Measurements from ENCODE around the gene TUFT1. TPM values are rescaled to one million over a fixed set of nuclear protein-coding genes. Genes with fewer than 3 reads are reported as not detected.

Gene TUFT1
- polyA plus RNA-seq, 2 of the 4 experiments (the other 2 are of a cell fraction): 21.1 to 27.5 TPM

- peak overlapping the region; percentile 28 to 73; a peak in 5 of 6 replicates for H3K27ac ChIP-seq
- DNase-seq (ENCODE audit: low read depth in 1 of 2, low spot score in 1 of 2): no peak
- peaks cover 78% of the 10 kb centered on the region for H3K4me1 ChIP-seq
- TF ChIP-seq FOXS1 (CRISPR knock-in tag; IDR thresholded peaks at IDR 0.05): no peak
- no peak for TF ChIP-seq MAZ (IDR thresholded peaks at IDR 0.05; ENCODE audit: borderline replicate concordance, low read depth, low read length)
- TF ChIP-seq, protein P1, sequence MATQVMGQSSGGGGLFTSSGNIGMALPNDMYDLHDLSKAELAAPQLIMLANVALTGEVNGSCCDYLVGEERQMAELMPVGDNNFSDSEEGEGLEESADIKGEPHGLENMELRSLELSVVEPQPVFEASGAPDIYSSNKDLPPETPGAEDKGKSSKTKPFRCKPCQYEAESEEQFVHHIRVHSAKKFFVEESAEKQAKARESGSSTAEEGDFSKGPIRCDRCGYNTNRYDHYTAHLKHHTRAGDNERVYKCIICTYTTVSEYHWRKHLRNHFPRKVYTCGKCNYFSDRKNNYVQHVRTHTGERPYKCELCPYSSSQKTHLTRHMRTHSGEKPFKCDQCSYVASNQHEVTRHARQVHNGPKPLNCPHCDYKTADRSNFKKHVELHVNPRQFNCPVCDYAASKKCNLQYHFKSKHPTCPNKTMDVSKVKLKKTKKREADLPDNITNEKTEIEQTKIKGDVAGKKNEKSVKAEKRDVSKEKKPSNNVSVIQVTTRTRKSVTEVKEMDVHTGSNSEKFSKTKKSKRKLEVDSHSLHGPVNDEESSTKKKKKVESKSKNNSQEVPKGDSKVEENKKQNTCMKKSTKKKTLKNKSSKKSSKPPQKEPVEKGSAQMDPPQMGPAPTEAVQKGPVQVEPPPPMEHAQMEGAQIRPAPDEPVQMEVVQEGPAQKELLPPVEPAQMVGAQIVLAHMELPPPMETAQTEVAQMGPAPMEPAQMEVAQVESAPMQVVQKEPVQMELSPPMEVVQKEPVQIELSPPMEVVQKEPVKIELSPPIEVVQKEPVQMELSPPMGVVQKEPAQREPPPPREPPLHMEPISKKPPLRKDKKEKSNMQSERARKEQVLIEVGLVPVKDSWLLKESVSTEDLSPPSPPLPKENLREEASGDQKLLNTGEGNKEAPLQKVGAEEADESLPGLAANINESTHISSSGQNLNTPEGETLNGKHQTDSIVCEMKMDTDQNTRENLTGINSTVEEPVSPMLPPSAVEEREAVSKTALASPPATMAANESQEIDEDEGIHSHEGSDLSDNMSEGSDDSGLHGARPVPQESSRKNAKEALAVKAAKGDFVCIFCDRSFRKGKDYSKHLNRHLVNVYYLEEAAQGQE (IDR thresholded peaks at IDR 0.05): no peak
- no peak for ATAC-seq
- FAIRE-seq: no peak
- no peaks in the 10 kb centered on the region for H3K9me3 ChIP-seq
- H3K4me3 ChIP-seq: no peak overlapping the region
- peak overlapping the region; percentile 61 for H3K4me2 ChIP-seq
- ChIA-PET POLR2A (no interaction called here), CTCF (interaction anchor here (6.7 kb wide), 1 partner anchor 22 kb away, joined by 29 read pairs; no protein-coding TSS in a partner anchor)
- 62% methylated on average over 4 of the region's 4 CpGs for WGBS (ENCODE audit: missing lambda C conversion rate)
Observed at GRCh38 chr1:151615711-151616504, 75.8 kb downstream of the TUFT1 start.

GRCh38 chr1:151616505-151616849 lies 76.4 kb downstream of the TUFT1 start:
- Histone ChIP-seq H3K4me1 (peaks cover 78% of the 10 kb centered on the region), H3K9me3 (no peaks in the 10 kb centered on the region), H3K27ac (peak overlapping the region; percentile 31 to 73; a peak in 4 of 6 replicates), H3K4me3 (no peak overlapping the region), H3K4me2 (peak overlapping the region; percentile 61)
- CTCF ChIA-PET: interaction anchor here (6.7 kb wide), 1 partner anchor 23 kb away, joined by 29 read pairs; no protein-coding TSS in a partner anchor
- WGBS (ENCODE audit: missing lambda C conversion rate): 27% methylated on average over 3 of the region's 3 CpGs
- TF ChIP-seq NPAS2 (CRISPR knock-in tag; IDR thresholded peaks at IDR 0.05; ENCODE audit: borderline replicate concordance): no peak
- TF ChIP-seq, protein P2, sequence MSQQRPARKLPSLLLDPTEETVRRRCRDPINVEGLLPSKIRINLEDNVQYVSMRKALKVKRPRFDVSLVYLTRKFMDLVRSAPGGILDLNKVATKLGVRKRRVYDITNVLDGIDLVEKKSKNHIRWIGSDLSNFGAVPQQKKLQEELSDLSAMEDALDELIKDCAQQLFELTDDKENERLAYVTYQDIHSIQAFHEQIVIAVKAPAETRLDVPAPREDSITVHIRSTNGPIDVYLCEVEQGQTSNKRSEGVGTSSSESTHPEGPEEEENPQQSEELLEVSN (IDR thresholded peaks at IDR 0.05; ENCODE audit: borderline replicate concordance, low read depth): no peak
- no peak for TF ChIP-seq FOSL2 (IDR thresholded peaks at IDR 0.05)
- TF ChIP-seq FOSL2 (CRISPR knock-in tag; IDR thresholded peaks at IDR 0.05): peak; percentile 38
- TF ChIP-seq MYC (IDR thresholded peaks at IDR 0.05; ENCODE audit: borderline replicate concordance, low read length): no peak
- TF ChIP-seq CEBPB (IDR thresholded peaks at IDR 0.05): 0 out of 4 replicates have a peak, but pooled peaks of 1 of the 2 experiments have one; percentile 4
- ATAC-seq (no peak), DNase-seq (ENCODE audit: low read depth in 1 of 2, low spot score in 1 of 2) (no peak), FAIRE-seq (no peak)
- POLR2A ChIA-PET: no interaction called here

GRCh38 chr1:151618003-151618402 lies 77.9 kb downstream of the TUFT1 start:
- CTCF ChIA-PET: interaction anchor here (6.7 kb wide), 1 partner anchor 24 kb away, joined by 29 read pairs; no protein-coding TSS in a partner anchor

More at GRCh38 chr1:151618003-151618402, 77.9 kb downstream of the TUFT1 start:
- Histone ChIP-seq H3K9me3 (no peaks in the 10 kb centered on the region), H3K4me3 (no peak overlapping the region), H3K27ac (no peak overlapping the region), H3K4me2 (peak overlapping the region; percentile 61), H3K4me1 (peaks cover 88% of the 10 kb centered on the region)
- TF ChIP-seq ZC3H11A (IDR thresholded peaks at IDR 0.05) (no peak), TP53 (CRISPR knock-in tag; IDR thresholded peaks at IDR 0.05) (no peak), JUN (IDR thresholded peaks at IDR 0.05) (no peak), CHD2 (IDR thresholded peaks at IDR 0.05; ENCODE audit: low read length, partially characterized antibody) (no peak), TFCP2L1 (CRISPR knock-in tag; IDR thresholded peaks at IDR 0.05) (no peak), NFE2L2 (conservative IDR thresholded peaks at IDR 0.05; ENCODE audit: low read length) (no peak), CBX2 (IDR thresholded peaks at IDR 0.05; ENCODE audit: borderline replicate concordance, low read depth) (no peak)
- TF ChIP-seq, protein P1 (IDR thresholded peaks at IDR 0.05): no peak
- POLR2A ChIA-PET: no interaction called here
- ATAC-seq (no peak), FAIRE-seq (no peak), DNase-seq (ENCODE audit: low read depth in 1 of 2, low spot score in 1 of 2) (no peak)
- WGBS (ENCODE audit: missing lambda C conversion rate): 33% methylated on average over 3 of the region's 3 CpGs

Measured in A549 (cell line).